GM12864 (cell line): ENCODE measurements around the gene AFG1L.

ENCODE experiments used
- DNase-seq: peaks from one replicate; pipeline ENCODE4 v3.0.0-alpha.2; 2011; ENCODE audit warnings: low read depth
- H3K4me3 ChIP-seq: 2 replicates; pipeline ENCODE4 v1.5.1; 2011; ENCODE audit warnings: mild to moderate bottlenecking, low read depth, low read length, control low read depth
- CTCF ChIP-seq: IDR thresholded peaks from 2 replicates; pipeline ENCODE4 v1.5.1; 2011; ENCODE audit warnings: low read depth, mild to moderate bottlenecking, moderate library complexity, low read length, control low read depth, inconsistent platforms; ENCODE audit errors: missing control alignments

Gene AFG1L

GRCh38 chr6:108468346-108468745 lies 173.5 kb downstream of the AFG1L start:
- TF ChIP-seq CTCF: no peak
- H3K4me3 ChIP-seq: no peak overlapping the region
- DNase-seq: no peak

- no peak overlapping the region for H3K4me3 ChIP-seq
- DNase-seq: no peak
- no peak for TF ChIP-seq CTCF
These were observed 174.5 kb downstream of the AFG1L start for GRCh38 chr6:108469316-108469715.

GRCh38 chr6:108473197-108473596 lies 178.3 kb downstream of the AFG1L start:
- no peak for DNase-seq
- no peak overlapping the region for H3K4me3 ChIP-seq
- TF ChIP-seq CTCF: no peak

- no peak for DNase-seq
- no peak for TF ChIP-seq CTCF
These were observed 181.5 kb downstream of the AFG1L start for GRCh38 chr6:108476376-108476775.

GRCh38 chr6:108476847-108477430 lies 182.1 kb downstream of the AFG1L start:
- TF ChIP-seq CTCF: no peak
- no peak overlapping the region for H3K4me3 ChIP-seq
- DNase-seq: no peak

More at GRCh38 chr6:108476376-108476775, 181.5 kb downstream of the AFG1L start:
- no peak overlapping the region for H3K4me3 ChIP-seq

GRCh38 chr6:108482559-108482958 lies 187.7 kb downstream of the AFG1L start:
- DNase-seq: no peak
- no peak for TF ChIP-seq CTCF
- no peak overlapping the region for H3K4me3 ChIP-seq

GRCh38 chr6:108484016-108484415 lies 189.2 kb downstream of the AFG1L start:
- no peak for DNase-seq
- H3K4me3 ChIP-seq: no peak overlapping the region
- no peak for TF ChIP-seq CTCF
